GM15510 (cell line): Measurements from ENCODE around the gene THBS2.

Source experiments
- POLR2A ChIP-seq: IDR thresholded peaks from 3 replicates; pipeline ENCODE4 v1.6.1; 2011; ENCODE audit warnings: borderline replicate concordance; ENCODE audit not compliant: insufficient read length; ENCODE audit errors: extremely low read depth

Gene THBS2

GRCh38 chr6:169263374-169263773, 9.7 kb upstream of the THBS2 start:
- no peak for TF ChIP-seq POLR2A

DNA sequence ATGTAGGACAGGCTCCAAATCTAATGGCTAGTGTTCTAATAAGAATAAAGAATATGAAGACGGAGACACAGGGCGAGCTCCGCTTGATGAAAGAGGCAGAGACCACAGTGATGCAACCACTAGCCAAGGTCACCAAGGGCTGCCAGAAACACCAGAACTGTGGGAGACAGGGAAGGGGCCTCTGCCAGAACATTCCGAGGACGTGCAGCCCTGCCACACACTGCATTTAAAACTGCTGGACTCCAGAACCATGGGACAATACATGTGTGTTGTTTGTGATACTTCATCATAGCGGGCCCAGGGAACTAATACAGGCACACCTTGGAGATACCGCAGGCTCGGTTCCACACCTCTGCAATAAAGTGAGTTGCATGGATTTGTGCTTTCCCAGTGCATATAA, 2.9 kb upstream of the THBS2 start:
- TF ChIP-seq POLR2A: no peak

DNA sequence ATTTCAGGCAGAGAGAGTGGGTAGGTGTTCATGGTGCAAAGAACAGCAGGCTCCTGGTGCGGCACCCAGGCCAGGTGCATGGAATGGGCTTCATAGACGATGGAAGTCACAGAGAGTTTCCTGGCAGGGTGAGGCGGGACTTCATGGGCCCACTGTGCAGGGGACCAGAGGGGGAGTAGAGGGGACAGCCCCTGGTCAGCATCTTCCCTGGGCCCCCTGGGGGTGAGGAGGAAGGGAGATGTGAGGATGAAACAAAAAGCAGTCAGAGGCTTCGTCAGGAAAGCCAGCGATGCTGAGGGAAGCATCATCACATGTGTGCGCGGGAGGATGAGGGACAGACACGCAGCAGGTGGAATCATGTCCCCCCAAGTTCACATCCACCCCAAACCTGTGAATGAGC, 2.4 kb upstream of the THBS2 start:
- no peak for TF ChIP-seq POLR2A

GRCh38 chr6:169255643-169256042, 2.0 kb upstream of the THBS2 start:
- no peak for TF ChIP-seq POLR2A

GRCh38 chr6:169254456-169255316, 1.0 kb upstream of the THBS2 start:
- TF ChIP-seq POLR2A: no peak

GRCh38 chr6:169252505-169253189, 999 bp downstream of the THBS2 start:
- TF ChIP-seq POLR2A: no peak

DNA sequence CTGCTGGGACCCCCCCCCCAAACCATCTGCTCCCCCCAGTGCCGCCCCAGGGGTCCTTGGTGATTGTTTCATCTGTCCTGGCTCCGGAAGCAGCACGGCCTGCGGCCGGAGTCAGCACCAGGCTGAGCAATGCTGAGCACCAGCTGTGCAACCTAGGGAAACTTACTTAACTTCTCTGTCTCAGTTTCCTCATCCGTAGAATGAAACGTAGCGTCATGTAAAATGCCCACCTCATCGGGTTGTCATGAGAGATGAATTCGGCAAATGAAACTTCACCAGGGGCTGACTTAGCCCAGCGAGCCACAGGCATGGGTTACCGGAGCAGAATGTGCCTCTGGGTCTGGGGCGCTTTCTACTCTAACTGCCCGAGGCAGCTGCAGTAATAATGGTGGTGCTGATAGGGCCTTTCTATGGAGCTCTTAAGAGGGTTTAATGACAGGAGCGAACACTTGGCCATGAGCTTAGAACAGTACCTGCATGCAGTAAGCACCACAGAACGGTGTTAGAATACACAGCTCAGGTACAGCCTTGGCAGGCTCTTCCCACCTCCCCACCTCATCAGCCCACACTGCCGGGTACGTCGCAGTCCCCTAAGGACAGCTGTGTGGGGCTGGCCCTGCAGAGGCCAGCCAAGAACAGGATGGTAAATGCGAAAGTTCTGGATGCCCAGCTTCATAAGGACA, 1.7 kb downstream of the THBS2 start:
- no peak for TF ChIP-seq POLR2A

DNA sequence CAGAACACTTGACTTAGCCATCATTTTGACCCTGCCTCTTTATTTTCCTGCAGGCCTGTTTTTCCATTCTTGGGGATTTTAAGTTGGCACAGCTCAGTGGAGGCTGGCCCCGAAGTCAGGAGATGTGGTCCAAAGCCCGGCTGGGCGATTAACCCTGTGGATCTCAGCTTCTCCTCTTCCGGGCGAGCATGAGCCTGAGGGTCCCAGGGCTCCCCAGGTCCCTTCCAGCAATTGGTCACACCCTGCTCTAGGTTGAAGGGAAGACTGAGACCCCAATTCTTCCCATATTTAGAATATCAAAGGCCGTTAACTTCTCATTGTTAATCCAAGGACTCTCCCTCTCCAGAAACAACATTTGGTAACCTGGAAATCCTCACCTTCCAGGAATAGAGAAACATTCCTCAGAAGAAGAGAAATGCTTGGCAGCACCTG, 2.3 kb downstream of the THBS2 start:
- no peak for TF ChIP-seq POLR2A

DNA sequence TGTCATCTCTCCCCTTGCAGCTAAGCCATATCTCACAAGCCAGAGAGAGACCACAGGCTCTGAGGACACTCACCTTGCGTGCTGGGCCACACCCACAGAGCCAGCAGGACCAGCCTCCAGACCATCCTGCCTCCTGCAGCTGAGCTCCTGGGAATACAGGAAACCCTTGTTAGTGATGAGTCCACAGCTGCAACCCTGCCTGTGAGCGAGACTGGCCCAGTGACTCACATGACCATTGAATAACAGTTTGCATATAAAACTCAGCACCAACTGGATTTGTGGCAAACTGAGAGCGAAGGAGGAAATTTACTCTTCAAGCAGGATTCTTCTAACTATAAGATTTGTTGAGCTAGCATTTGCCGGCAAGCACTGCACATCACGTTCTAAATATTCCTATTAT, 3.0 kb downstream of the THBS2 start:
- no peak for TF ChIP-seq POLR2A

GRCh38 chr6:169249057-169249456, 4.6 kb downstream of the THBS2 start:
- TF ChIP-seq POLR2A: no peak

GRCh38 chr6:169248521-169248971, 5.1 kb downstream of the THBS2 start:
- no peak for TF ChIP-seq POLR2A

DNA sequence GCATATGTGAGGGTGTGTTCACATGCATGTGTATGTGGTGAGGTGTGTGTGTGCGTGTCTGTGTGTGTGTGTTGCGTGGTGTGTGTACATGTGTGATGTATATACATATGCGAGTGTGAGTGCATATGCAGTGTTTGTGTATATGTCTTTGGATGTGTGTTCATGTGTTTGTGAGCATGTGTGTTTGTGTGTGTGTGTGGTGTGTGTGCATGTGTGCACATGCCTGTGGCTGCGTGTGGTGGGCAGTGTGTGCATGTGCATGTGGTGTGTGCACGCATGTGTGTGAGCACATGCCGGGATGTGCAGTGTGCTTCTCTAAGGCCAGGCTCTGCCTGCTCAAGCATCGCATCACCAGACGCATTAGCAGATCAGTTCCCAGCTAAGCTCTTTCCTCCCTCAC, 5.7 kb downstream of the THBS2 start:
- TF ChIP-seq POLR2A: no peak

- no peak for TF ChIP-seq POLR2A
Measured at GRCh38 chr6:169247419-169247818, 6.2 kb downstream of the THBS2 start.

GRCh38 chr6:169246445-169246844, 7.2 kb downstream of the THBS2 start:
- no peak for TF ChIP-seq POLR2A

- no peak for TF ChIP-seq POLR2A
Measured at GRCh38 chr6:169244684-169245383, 8.8 kb downstream of the THBS2 start.

DNA sequence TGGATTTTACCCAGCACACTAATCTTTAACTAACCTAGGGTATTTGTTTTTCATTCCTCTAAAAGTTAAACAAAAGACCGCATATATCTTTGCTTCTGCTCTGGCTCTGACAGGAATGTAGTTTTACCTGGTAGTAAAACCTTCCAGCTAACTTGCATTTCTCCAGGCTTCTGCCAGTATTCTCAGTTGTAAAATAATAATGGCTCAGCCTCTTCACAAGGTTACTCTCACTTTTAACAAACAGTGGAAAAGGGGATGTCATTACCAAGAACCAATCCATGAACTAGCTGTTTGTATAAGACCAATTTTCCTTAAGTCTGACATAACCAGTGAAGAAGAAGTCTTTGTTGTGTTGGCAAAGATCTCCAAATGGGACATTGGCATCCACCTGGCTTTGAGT, 10.0 kb downstream of the THBS2 start:
- TF ChIP-seq POLR2A: no peak

DNA sequence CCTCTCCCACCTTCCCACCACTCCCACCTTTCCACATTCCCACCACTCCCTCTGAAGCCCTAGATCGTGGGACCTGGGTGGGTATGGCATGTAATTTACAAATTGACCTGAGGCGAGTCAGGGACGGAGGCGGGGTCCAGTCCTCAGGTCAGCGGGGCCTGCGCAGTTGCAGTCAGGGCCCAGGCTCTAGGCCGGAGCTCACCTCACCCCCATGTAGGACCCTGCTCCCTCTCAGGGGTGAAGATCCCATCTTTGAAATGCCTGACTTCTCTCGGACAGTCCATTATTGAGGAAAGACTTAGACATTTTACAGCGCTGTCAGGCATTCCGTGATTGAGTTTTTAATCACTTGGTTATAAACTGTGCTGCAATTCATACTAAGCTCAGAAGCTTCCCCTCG, 10.5 kb downstream of the THBS2 start:
- TF ChIP-seq POLR2A: no peak
